GM18861 (cell line): ENCODE measurements around the gene RPS2.
A peak's percentile ranks its signal among the peaks of the same experiment; 100 is the strongest.
"Not testable (repeated sequence)": the region's sequence is repeated elsewhere in the genome, so short reads cannot be mapped to it uniquely, and the experiment has no call there.

Experiments used
- ATAC-seq: cut with Tn5 transposase; IDR thresholded peaks from one replicate; pipeline ENCODE4 v1.9.1; 2021; ENCODE audit not compliant: unreplicated experiment

The RPS2 gene

DNA sequence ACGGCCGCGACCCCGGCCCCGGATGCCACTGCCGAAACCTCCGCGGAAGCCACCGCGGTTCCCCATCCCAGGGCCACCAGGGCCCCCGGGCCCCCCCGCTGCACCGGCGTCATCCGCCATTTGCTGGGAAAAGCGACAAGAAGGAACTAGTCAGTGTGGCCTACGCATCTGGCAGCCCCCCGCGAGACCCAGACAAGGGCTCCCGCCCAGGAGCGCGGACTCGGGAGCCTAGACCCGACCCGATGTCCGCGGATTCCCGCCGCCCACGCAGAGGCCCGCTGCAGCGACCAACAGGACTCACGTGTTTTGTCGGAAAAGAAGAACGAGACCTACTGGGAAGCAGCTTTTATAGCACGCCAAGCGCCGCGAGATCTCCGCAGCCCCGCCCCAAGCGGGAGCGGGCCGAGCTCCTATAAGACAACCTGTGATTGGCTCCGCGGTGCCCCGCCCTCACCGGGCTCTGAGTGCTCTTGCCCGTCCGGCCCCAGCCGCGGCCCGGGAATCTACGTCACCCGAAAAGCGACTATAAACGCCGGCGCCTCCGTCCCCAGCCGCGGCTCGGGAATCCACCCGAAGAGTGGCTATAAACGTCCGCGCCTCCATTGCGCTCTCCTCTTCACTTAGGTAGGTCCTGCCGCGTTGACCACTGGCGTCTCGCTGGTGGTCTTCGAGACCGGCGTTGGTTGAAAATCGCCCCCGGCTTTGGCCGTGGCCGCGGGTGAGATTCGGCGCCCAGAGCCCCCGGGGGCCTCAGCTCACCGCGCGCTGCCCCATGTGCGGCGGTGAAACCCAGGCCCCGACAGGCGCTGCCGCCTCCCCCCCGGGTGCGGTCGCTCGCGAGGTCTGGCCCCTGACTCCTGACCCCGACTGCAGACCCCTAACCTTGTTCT is at the start of gene RPS2:
RPS2 (minus strand) TSS at position 321 of the 890 bp plus-strand sequence; CDS start at position 120, 201 bp downstream.
- peak; percentile 72 for ATAC-seq

DNA sequence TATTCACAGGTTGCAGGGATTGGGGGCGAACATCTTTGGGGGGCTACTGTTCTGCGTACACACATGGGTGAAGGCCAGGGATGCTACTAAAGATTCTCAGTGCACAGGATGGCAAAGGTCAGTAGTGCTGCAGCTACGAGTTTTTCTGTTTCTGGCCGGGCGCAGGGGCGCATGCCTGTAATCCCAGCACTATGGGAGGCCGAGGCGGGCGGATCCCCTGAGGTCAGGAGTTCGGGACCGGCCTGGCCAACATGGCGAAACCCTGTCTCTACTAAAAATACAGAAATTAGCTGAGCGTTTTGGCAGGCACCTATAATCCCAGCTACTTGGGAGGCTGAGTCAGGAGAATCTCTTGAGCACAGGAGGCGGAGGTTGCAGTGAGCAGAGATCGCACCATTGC is 48.9 kb upstream of the RPS2 start:
- ATAC-seq = no peak

DNA sequence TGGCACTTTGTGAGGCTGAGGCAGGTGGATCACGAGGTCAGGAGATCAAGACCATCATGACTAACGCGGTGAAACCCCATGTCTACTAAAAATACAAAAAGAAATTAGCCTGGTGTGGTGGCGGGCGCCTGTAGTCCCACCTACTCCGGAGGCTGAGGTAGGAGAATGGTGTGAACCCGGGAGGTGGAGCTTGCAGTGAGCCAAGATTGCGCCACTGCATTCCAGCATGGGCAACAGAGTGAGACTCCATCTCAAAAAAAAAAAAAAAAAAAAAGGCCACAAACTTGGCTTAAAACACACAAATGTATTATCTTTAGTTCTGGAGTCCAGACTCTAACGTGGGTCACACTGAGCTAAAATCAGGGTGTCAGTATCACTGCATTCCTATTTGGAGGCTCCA is 47.1 kb upstream of the RPS2 start:
- not testable (repeated sequence) for ATAC-seq

DNA sequence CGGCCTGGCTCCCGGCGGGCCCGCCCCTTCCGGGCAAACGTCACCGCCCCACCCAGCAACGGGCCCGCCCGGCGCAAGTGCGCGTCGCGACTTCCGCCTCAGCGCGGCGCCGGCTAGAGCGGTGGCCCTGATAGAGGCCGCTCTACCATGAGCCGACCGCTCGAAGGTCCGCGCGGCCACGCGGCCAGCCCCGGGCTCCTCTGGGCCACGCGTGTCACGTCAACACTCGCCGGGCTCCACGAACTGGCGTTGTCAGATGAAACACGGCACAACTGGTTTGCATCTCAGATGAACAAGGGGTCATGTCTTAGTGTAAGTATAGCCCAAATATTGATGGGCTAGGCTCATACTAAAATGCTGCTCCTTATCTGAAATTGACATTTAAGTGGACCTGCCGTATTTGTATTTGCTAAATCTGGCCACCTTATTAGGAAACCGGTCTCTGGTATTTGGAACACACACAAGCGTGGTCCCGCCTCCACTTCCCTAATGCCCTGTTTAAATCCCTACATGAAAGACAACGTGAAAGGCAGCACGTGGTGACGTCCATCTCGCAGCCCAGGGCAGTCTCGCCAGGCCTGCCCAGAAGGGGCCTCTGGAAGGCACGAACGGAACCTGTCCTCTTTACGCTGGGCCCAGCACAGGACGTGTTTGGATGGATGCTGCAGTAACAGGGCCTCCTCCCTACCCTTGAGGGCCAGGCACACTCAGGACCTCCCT is 45.3 kb upstream of the RPS2 start, which contains the start of gene ZNF598:
ZNF598 (minus strand) TSS at position 31 of the 720 bp plus-strand sequence.
- ATAC-seq = peak; percentile 64

DNA sequence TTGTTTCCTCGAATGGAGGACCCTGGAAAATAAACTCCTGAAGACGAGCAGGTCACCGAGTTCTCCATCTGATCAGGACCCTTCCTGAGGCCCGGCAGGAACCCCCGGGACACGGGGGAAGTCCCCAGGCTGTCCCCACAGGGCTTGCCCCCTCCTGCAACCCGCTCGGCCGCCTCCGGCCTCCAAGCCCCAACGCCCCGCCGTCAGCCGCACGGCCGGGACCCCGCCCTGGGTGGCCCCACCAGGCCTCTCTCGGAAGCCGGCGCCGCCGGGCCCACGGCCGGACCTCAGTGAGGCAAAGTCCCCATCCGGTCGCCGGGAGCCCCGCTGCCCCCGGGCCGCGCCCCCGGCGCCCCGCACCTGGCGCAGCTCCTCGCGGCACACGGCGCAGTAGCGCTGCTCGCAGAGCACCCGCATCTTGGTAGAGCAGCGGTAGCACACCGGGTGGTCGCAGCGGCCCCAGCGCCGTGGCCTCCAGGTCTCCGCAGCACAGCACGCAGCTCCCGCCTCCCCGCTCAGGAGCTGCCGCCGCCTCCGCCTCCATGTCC is 44.6 kb upstream of the RPS2 start:
- peak; percentile 24 for ATAC-seq

DNA sequence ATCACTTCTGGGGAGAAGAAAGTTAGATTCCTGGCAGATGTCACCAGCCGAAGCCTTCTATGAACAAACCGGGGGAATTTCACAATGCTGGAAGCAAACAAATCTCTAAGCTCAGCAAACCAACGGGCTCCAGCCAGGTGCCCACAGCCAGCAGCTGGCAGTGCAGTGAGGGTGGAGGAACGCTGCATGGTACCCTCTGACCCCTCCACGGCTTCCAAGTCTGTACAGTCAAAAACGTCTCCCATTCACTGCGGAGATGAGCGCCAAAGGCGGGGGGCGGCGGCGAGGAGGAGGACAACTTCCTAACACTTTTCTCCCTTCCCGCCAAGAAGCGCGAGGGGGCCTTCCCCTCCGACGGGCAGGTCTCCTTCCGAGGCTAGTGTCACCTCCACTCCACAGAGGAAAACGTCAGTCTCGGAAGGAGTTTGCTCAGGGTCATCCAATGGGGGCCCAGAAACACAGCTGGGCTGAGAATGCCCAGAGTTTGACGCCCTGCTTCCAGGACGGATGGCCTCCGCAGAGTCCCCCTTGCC is 44.1 kb upstream of the RPS2 start:
- ATAC-seq = no peak

DNA sequence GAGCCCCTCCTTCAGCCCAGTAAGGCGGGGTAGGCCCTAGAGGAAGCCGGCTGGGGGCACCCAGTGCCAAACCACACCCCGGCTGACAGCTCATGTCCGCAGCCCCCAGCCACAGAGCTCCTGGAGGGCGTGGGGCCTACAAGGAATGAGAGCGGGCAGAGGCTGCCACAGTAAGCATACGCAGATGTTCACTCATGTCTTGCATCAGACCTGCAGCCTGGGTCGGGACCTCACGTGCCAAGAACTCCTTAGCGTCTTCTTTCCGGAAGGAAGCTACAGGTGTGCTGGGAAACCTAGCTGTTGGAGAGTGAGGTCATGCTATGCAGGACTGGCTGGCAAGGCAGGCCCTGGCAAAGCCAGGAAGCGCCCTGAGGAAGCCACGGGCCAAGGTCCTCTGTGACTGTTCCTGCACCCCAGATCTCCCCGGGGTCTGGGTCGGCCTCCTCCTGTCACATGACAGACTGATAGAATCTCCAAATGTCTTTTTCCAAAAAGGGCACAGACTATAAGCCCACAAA is 43.4 kb upstream of the RPS2 start:
- ATAC-seq = no peak

DNA sequence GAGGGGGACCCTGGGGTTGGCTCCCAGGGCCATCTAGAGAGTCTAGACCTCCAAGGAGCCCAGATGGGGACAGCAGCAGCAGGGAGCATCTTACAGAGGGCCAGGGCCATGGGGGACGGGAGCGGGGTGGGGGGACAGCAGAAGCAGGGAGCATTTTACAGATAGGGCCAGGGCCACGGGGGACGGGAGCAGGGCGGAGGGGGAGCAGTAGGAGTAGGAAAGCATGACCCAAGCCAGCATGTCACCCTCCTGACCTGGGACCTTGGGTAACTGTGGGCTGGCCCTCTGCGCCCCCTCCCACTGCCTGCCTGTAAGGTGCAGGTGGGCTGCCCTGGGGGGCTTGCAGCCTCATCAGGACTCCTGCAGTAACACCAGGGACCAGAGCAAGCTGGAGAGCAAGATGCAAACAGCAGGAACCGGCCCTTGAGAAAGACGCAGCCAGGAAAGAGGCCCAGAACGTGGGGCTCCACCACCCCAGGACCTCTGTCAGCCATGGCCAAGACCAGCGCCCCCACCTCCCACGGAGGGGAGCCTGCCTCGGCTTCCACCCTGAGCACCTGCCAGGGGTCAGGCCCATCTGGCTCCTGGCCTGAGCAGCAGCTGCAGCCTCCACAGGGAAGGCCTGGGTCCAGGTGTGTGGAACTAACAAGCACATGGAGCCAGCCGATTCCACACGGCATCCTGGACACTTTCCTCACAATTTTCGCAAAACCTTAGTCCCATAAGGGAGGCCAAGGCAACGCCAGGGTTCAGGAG is 42.6 kb upstream of the RPS2 start:
- no peak for ATAC-seq

DNA sequence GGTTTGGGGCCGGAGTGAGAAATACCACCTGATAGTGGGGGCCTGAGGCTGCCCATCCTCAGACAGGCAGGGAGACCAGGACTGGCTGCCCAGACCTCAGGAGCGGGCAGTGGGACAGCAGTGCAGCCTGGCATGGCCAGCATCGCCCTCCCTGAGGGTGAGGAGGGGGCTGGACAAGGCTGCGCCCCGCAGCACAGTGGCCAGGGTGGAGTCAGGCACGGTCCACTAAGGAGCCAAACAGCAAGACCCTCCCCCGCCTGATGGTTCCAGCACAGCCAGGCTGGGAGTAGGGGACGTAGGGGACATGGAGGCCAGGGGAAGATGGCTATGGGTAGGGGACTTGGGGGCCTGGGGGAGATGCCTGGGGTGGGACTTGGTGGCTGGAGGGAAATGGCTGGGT is 41.7 kb upstream of the RPS2 start:
- no peak for ATAC-seq

DNA sequence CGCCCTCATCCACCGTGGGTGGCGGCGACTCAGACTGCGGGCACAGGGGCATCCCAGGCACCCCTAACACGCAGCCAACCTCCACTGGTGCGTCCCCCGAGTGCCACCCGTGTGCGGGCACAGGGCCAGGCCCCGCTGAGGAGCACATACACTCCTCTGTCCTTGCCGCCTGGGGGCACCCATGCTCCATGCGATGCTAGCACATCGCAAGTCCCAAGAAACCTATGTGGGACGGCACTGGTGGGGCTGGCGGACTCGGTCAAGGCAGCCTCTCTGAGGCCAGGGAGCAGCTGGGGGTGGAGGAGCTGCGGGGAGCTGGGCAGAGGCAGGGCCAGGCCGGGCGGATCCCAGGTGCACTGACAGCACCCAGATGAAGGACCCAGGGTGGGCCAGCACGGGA is 41.0 kb upstream of the RPS2 start:
- ATAC-seq = no peak

DNA sequence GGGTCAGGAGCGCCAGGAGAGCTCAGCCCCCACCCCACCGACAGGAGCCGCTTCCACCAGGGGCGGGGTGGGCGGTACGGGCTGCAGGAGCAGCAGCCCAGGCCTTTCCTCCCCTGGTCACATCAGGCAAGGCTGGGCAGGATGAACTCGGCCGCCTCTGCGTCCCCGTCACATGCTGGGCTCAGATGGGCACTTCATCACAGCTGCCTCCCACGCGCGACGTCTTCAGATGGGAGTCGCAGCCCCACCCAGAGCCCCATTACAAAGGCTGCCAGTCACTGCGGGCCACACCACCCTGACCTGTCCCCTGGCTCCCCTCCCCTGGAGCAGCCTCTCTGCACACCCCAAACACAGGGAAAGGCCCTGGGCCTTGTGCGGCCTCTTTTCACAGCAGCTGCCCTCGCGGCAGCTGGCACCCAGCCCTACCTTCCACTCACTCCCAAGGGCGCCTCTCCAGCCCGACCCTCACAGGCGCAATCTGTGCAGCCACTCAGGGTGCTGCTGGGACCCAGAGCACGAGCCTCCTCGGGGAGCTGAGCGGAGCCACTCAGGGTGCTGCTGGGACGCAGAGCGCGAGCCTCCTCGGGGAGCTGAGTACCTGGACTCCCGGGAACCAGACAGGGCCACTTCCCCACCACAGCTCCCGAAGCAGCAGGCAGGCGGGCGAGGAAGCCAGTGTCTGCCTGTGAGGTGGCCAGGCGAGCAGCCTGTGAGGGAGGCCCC is 40.3 kb upstream of the RPS2 start:
- no peak for ATAC-seq

DNA sequence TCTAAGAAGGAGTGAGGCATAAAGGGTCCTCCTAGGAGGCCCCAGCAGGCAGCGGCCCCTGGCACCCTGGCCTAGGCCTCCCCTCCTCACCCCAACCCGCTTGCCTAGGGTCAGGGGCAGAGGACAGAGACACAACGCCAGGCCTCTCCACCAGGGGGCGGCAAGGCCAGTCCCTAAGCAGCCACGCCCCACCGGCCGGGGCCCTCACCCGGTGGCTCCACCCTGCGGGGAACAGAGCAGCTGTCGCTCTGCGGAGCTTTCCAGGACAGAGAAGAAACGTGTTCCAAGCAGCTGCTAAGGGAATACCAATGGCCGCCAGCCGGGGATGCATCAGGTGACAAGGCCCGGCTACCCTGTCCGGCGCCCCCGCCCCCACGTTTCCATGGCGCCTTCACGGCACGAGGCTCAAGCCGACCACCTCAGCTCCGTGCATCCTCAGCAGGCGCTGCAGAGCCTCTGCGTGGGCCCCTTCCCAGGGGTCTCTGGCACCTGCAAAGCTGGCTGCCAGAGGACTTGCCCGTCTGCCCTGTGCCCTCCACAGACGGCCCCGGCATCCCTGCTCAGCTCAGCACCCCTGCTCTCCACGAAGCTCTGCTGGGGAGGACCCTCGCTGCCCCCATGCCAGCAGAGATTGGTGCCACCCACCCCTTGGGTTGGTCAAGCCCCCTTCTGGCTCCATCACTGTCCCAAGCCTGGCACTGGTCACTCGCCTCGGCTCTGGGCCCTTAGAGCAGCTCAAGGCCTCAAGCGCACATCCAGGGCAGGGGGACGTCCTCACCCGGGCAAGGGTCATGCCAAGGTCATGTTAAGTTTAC is 39.4 kb upstream of the RPS2 start:
- peak; percentile 62 for ATAC-seq

DNA sequence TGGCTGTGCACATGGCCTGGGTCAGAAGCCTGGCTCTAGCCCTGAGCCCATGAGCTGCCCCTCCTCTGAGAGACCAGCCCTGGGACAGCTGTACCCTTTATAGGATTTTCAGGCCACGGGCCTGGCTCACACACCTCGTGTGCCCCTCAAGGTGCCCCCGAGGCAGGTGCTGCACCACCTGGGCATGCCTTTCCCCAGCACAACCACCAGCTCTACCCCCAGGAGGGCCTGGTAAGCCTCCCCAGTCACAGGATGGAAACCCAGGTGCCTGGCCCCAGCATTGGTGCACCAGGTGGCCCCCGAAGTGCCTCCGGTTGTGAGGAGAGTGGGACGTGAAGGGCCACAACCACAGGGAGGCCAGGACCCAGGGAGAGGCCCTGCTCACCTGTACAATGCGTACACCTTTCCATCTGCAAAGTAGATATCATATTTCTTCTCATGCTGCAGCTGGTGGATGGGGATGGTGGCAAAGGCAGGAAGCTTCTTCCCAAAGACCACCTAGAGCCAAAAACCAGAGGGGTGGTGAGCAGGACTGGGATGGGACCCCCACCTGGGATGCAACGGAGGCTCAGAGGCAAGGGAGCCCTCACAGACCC is 38.7 kb upstream of the RPS2 start:
- ATAC-seq = no peak

DNA sequence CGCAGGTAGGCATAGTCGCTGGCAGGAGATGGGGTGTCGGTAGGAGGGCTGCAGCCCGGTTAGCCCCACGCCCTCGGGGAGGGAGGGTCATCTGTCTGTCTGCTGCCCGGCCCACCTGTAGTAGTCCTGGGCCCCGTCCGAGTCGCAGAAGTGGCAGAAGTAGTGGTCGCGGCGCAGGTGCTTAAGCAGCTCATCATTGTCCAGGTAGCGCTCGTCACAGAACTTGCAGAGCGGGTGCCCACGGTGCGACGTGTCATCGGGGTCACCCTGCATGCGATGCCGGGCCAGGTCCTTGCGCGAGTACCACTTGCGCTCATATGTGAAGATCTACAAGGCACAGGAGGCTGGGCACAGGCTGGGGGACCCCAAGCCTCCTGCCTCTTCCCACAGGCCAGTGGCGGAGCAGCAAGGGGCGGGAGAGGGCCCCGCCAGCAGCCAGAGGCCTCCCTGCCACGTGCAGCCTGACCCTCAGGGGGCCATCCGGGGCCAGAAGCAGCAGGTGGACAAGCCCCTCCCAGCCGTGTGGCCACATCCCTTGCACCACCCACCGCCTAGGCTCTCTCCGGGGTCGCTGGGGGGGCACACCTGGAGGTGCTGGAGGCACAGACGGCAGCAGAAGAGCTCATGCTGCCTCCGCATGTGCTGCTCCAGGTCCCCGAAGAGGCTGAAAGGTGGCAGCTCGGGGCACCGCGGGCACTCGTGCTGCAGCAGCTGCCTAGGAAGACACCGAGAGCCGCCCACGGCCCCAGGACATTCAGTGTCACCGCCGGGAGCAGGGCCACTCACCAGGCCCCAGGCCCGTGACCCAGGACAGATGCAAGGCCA is 38.0 kb upstream of the RPS2 start:
- ATAC-seq = no peak

DNA sequence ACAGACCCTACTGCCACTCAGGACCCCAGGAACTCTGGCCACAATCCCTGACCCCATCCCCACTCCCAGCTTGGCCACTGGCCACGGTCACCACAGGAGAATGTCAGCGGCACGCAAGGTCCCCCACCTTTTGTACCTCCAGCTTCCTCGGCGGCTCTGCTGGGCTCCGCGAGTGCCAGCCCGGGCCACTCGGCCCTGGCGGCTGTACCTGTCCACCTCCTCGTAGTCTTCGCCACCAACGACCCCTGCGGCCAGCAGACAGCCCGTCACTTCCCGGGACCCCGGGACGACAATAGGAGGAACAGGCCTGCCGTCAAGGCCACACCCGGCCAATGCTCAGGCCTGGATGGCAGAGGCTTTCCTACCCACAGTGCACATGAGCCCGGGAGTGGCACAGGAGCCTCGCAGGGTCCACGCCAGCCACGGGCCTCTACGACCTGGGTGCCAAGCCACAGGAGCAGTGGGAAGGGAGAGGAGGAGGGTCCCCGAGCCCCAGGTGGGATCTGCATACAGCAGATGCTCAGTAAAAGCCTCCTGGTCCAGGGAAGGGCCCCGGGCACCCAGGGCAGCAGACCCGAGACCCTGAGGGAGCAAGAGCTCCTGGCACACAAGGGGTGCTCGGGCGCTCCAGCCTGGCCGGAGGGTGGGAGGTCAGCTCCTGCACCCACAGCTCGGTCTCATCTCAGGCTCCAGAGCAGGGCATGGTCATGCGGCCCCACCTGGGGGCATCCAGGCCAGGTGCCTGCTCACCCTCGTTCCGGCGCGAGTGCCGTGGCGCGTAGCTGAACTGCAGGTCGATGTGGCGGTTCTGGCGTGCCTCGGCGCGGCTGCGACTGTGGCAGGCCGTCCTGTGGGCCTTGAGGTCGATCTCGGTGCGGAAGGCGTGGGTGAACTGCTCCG is 37.1 kb upstream of the RPS2 start:
- no peak for ATAC-seq

DNA sequence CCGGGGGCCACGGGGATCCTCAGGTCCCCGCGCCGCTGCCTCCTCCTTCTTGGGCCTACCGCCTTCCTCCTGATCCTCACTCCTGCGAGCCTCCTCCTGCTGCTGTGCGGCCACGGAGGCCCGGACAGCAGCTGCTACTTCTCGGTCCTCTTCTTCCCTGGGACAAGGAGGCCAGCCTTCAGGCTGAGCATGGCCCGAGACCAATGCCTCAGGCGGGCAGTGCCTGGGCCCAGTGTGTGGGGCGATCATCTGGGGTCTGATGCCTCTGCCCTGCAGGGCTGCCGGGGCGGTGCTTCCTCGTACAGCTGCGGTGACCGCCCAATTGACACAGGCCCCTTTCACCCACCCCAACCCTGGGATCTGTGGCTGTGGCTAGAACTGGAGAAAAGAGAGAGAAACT is 36.4 kb upstream of the RPS2 start:
- no peak for ATAC-seq
